ENCODE results near the gene SLC7A8. TPM values are rescaled to one million over a fixed set of nuclear protein-coding genes. Genes with fewer than 3 reads are reported as not detected.

SLC7A8 gene
- total and polyA plus RNA-seq, 8 donors, result 1.2 to 102 (median 32.0) TPM

- no peaks in the 10 kb centered on the region for H3K9me3 ChIP-seq
- DNase-seq, result peak; percentile 54 to 59
- H3K36me3 ChIP-seq, result peaks cover 0 to 13% (median 9%) of the 10 kb centered on the region in 4 donors
- no peak overlapping the region for H3K4me3 ChIP-seq
- H3K27me3 ChIP-seq, result no peaks in the 10 kb centered on the region
- peak overlapping the region in 3 of 5 donors; percentile 32 to 93 (median 46) for H3K27ac ChIP-seq
- H3K4me1 ChIP-seq, result peaks cover 13 to 75% (median 47%) of the 10 kb centered on the region in 4 donors
- 44 to 83% (median 54%) methylated on average over 1 of the region's 1 CpG for WGBS, 5 donors
- no peak for TF ChIP-seq EP300 (IDR thresholded peaks at IDR 0.05)
- TF ChIP-seq POLR2AphosphoS5 (IDR thresholded peaks at IDR 0.05), result no peak
- no peak for TF ChIP-seq CTCF (IDR thresholded peaks at IDR 0.05)
- TF ChIP-seq POLR2A (IDR thresholded peaks at IDR 0.05), result no peak
- intact Hi-C loops (cut with DNase I; ENCODE audit: low total_unique reads), result no loop called here
Observed at GRCh38 chr14:23147676-23148075, 35.8 kb downstream of the SLC7A8 start.

- peaks cover 10 to 75% (median 46%) of the 10 kb centered on the region in 4 donors for H3K4me1 ChIP-seq
- intact Hi-C loops (cut with DNase I; ENCODE audit: low total_unique reads), result no loop called here
- no peak for TF ChIP-seq EP300 (IDR thresholded peaks at IDR 0.05)
- no peak for TF ChIP-seq CTCF (IDR thresholded peaks at IDR 0.05)
- no peak for TF ChIP-seq POLR2AphosphoS5 (IDR thresholded peaks at IDR 0.05)
- TF ChIP-seq POLR2A (IDR thresholded peaks at IDR 0.05), result no peak
- no peaks in the 10 kb centered on the region for H3K27me3 ChIP-seq
- H3K4me3 ChIP-seq, result no peak overlapping the region
- no peaks in the 10 kb centered on the region for H3K9me3 ChIP-seq
- H3K27ac ChIP-seq, result peak overlapping the region in 4 of 5 donors; percentile 59 to 93 (median 64)
- WGBS, 5 donors, result 87 to 99% (median 94%) methylated on average over 4 of the region's 4 CpGs
- DNase-seq, result no peak
- peaks cover 0 to 19% (median 11%) of the 10 kb centered on the region in 4 donors for H3K36me3 ChIP-seq
Observed at GRCh38 chr14:23146980-23147379, 36.5 kb downstream of the SLC7A8 start.

GRCh38 chr14:23146351-23146910 lies 37.0 kb downstream of the SLC7A8 start:
- Histone ChIP-seq H3K36me3 (peaks cover 0 to 19% (median 11%) of the 10 kb centered on the region in 4 donors), H3K4me3 (no peak overlapping the region), H3K4me1 (peaks cover 9 to 76% (median 47%) of the 10 kb centered on the region in 4 donors), H3K27ac (peak overlapping the region in 4 of 5 donors; percentile 59 to 93 (median 64)), H3K9me3 (no peaks in the 10 kb centered on the region), H3K27me3 (no peaks in the 10 kb centered on the region)
- DNase-seq, result no peak
- 65 to 89% (median 77%) methylated on average over 2 of the region's 2 CpGs for WGBS, 5 donors
- TF ChIP-seq EP300 (IDR thresholded peaks at IDR 0.05) (no peak), CTCF (IDR thresholded peaks at IDR 0.05) (no peak), POLR2AphosphoS5 (IDR thresholded peaks at IDR 0.05) (no peak)
- intact Hi-C loops (cut with DNase I; ENCODE audit: low total_unique reads), result no loop called here

- 53 to 68% (median 59%) methylated on average over 4 of the region's 4 CpGs for WGBS, 5 donors
- intact Hi-C loops (cut with DNase I; ENCODE audit: low total_unique reads), result no loop called here
- Histone ChIP-seq H3K27ac (peak overlapping the region in 4 of 5 donors; percentile 59 to 93 (median 64)), H3K4me3 (no peak overlapping the region), H3K4me1 (peaks cover 9 to 72% (median 48%) of the 10 kb centered on the region in 4 donors), H3K36me3 (peaks cover 0 to 17% (median 7%) of the 10 kb centered on the region in 4 donors), H3K9me3 (no peaks in the 10 kb centered on the region), H3K27me3 (no peaks in the 10 kb centered on the region)
- DNase-seq, result no peak
- TF ChIP-seq POLR2AphosphoS5 (IDR thresholded peaks at IDR 0.05) (peak; percentile 30 to 80 (median 60)), EP300 (IDR thresholded peaks at IDR 0.05) (peak; percentile 52), CTCF (IDR thresholded peaks at IDR 0.05) (no peak)
Observed at GRCh38 chr14:23145794-23146350, 37.6 kb downstream of the SLC7A8 start.
